ENCODE data around the gene PABPN1L.
A peak's percentile ranks its signal among the peaks of the same experiment; 100 is the strongest.

DNA sequence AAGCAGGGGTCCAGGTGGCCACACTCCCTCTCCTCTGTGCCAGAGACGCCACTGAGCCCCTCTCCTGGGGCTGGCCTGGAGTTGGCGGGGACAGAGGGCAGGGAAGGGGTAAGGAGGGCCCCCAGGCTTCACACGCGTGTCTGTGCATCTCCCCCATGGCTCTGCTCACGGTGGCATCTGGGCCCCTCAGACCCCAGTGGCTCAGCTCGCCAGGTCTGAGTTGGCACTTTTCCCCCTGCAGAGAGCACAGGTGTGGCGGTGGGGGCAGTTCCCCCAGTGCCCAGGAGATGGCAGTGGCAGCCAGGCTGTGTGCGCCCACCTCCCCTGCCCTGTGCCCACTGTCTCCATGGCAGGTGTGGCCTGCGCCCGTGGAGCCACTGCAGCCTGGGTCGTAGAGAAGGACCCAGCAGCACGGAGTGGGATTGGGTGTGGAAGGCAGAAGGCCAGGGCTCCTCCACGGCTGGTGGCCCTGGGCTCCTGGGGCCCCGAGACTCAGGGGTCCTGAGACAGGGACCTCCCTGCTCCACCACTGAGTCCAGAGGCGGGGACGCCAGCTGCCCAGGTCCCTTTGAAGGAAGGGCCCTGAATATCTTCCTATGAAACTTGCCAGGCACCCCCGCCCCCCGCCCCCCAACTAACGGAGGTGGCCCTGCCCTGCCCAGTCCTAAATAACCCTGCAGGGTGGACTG is 50.4 kb downstream of the PABPN1L start:
- no peak for TF ChIP-seq POLR2A (IDR thresholded peaks at IDR 0.05)
- TF ChIP-seq, protein P1, sequence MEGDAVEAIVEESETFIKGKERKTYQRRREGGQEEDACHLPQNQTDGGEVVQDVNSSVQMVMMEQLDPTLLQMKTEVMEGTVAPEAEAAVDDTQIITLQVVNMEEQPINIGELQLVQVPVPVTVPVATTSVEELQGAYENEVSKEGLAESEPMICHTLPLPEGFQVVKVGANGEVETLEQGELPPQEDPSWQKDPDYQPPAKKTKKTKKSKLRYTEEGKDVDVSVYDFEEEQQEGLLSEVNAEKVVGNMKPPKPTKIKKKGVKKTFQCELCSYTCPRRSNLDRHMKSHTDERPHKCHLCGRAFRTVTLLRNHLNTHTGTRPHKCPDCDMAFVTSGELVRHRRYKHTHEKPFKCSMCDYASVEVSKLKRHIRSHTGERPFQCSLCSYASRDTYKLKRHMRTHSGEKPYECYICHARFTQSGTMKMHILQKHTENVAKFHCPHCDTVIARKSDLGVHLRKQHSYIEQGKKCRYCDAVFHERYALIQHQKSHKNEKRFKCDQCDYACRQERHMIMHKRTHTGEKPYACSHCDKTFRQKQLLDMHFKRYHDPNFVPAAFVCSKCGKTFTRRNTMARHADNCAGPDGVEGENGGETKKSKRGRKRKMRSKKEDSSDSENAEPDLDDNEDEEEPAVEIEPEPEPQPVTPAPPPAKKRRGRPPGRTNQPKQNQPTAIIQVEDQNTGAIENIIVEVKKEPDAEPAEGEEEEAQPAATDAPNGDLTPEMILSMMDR (IDR thresholded peaks at IDR 0.05) = peak in 2 of 3 donors; percentile 14 to 26

All from ovary (tissue), 3 donors.